GM21381 (cell line): Measurements from ENCODE around the gene NOPCHAP1.
"Not testable (repeated sequence)": the region's sequence is repeated elsewhere in the genome, so short reads cannot be mapped to it uniquely, and the experiment has no call there.

ENCODE experiments used
- ATAC-seq: cut with Tn5 transposase; IDR thresholded peaks from one replicate; pipeline ENCODE4 v1.9.1; 2021; ENCODE audit warnings: mild to moderate bottlenecking, moderate library complexity; ENCODE audit not compliant: unreplicated experiment

The NOPCHAP1 gene

GRCh38 chr12:104986022-104986941 lies at the start of gene NOPCHAP1:
TSS of gene NOPCHAP1 (plus strand) at chr12:104986316. CDS start at chr12:104986353, 37 bp downstream.
- ATAC-seq, result peak; percentile 95

- no peak for ATAC-seq
Observed at GRCh38 chr12:104938371-104938770, 47.7 kb upstream of the NOPCHAP1 start.

DNA sequence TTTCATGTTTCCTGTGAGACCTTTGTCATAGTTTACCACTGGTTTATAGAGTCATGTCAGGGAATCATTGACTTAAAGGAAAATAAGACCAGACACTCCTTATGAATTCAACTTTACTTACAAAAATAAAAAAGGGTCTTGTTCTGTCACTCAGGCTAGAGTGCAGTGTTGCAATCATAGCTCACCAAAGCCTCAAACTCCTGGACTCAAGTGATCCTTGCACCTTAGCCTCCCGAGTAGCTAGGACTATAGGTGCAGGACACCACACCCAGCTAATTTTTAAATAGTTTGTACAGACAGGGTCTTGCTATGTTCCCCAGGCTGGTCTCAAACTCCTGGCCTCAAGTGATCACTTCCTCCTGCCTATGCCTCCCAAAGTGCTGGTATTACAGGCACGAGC lies 47.0 kb upstream of the NOPCHAP1 start:
- no peak for ATAC-seq

GRCh38 chr12:104941454-104941853 lies 44.7 kb upstream of the NOPCHAP1 start:
- no peak for ATAC-seq

DNA sequence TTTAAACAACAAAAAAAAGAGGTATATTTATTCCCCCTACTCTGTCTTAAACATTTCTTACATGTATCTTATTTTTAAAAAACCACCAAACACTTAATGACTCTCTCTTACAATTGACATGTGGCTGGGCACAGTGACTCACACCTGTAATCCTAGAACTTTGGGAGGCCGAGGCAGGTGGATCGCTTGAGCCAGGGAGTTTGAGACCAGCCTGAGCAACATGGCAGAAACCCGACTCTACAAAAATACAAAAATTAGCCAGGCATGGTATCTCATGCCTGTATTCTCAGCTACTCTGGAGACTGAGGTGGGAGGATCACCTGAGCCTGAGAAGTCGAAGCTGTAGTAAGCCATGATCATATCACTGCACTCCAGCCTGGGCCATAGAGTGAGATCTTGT lies 44.0 kb upstream of the NOPCHAP1 start:
- ATAC-seq, result no peak

GRCh38 chr12:104943401-104943800 lies 42.7 kb upstream of the NOPCHAP1 start:
- ATAC-seq, result not testable (repeated sequence)

GRCh38 chr12:104944252-104944651 lies 41.9 kb upstream of the NOPCHAP1 start:
- no peak for ATAC-seq

GRCh38 chr12:104948716-104949115 lies 37.4 kb upstream of the NOPCHAP1 start:
- ATAC-seq, result not testable (repeated sequence)

GRCh38 chr12:104951759-104952509 lies 34.2 kb upstream of the NOPCHAP1 start:
- ATAC-seq, result no peak

- ATAC-seq, result no peak
Observed at GRCh38 chr12:104952816-104953215, 33.3 kb upstream of the NOPCHAP1 start.

- ATAC-seq, result no peak
Observed at GRCh38 chr12:104953323-104953722, 32.8 kb upstream of the NOPCHAP1 start.

- no peak for ATAC-seq
Observed at GRCh38 chr12:104955703-104956102, 30.4 kb upstream of the NOPCHAP1 start.

- ATAC-seq, result no peak
Observed at GRCh38 chr12:104956870-104957718, 29.0 kb upstream of the NOPCHAP1 start.

GRCh38 chr12:104957719-104958000 lies 28.5 kb upstream of the NOPCHAP1 start:
- peak; percentile 32 for ATAC-seq

- peak; percentile 75 for ATAC-seq
Observed at GRCh38 chr12:104958001-104958804, 27.9 kb upstream of the NOPCHAP1 start, which contains the start of gene SLC41A2. TSS of gene SLC41A2 (minus strand) at chr12:104958290. CDS start at chr12:104928527, 29,763 bp downstream.

DNA sequence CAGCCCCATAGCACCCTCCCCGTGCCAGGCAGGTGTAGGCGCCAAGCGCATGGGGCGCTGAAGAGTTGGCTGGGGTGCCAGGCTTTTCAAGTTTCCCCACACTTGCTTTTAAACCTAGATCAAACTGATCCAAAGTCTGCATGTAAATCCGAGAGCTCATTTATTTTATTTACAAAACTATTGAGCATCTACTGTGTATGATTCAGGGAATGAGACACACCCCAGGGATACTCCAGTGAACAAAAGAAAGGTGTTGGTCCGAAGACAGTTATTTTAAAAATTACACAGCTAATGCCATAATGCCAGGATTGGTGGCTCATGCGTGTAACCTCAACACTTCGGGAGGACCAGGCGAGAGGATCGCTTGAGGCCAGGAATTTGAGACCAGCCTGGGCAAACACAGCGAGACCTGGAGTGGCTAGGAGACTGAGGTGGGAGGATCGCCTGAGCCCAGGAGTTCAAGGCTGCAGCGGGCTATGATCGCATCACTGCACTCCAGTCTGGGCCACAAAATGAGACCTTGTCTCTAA lies 27.2 kb upstream of the NOPCHAP1 start:
- ATAC-seq, result no peak

- ATAC-seq, result no peak
Observed at GRCh38 chr12:104959335-104959841, 26.7 kb upstream of the NOPCHAP1 start.

- ATAC-seq, result no peak
Observed at GRCh38 chr12:104960464-104960863, 25.7 kb upstream of the NOPCHAP1 start.

DNA sequence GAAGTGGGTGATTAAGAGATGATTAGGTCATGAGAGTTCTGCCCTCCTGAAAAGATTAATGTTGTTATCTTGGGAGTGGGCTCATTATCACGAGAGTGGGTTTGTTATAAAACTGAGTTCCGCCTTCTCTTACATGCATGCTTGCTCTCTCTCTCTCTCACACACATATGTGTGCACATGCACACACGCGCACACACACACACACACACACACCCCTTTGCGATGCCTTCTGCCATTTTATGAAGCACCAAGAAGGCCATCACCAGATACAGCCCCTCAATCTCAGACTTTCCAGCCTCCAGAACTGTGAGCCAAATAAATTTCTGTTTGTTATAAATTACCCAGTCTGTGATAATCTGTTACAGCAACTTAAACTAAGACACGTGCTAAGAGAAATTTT lies 22.4 kb upstream of the NOPCHAP1 start:
- no peak for ATAC-seq
